HUES48 (cell line): Measurements from ENCODE around the gene DYSF.

Experiments
- H3K27ac ChIP-seq: one replicate; pipeline ENCODE4 v1.7.0; 2013; ENCODE audit warnings: low read depth, low read length, inconsistent platforms
- H3K27me3 ChIP-seq: 2 replicates; pipeline ENCODE4 v1.6.1; 2013; ENCODE audit warnings: mild to moderate bottlenecking, low read length; ENCODE audit not compliant: control insufficient read depth, insufficient read depth
- H3K36me3 ChIP-seq: 2 replicates; pipeline ENCODE4 v1.6.1; 2013; ENCODE audit warnings: low read length; ENCODE audit not compliant: control insufficient read depth, insufficient read depth
- H3K4me1 ChIP-seq: 2 replicates; pipeline ENCODE4 v1.6.1; 2013; ENCODE audit warnings: mild to moderate bottlenecking, low read length; ENCODE audit not compliant: control insufficient read depth, insufficient read depth
- H3K4me3 ChIP-seq: 2 replicates; pipeline ENCODE4 v1.5.1; 2013; ENCODE audit warnings: mild to moderate bottlenecking, low read depth, low read length
- H3K9ac ChIP-seq: 2 replicates; pipeline ENCODE4 v1.6.1; 2013; ENCODE audit warnings: mild to moderate bottlenecking, low read depth, low read length, moderate library complexity
- H3K9me3 ChIP-seq: 2 replicates; pipeline ENCODE4 v1.6.1; 2013; ENCODE audit warnings: low read length; ENCODE audit not compliant: control insufficient read depth, insufficient read depth

The DYSF gene

DNA sequence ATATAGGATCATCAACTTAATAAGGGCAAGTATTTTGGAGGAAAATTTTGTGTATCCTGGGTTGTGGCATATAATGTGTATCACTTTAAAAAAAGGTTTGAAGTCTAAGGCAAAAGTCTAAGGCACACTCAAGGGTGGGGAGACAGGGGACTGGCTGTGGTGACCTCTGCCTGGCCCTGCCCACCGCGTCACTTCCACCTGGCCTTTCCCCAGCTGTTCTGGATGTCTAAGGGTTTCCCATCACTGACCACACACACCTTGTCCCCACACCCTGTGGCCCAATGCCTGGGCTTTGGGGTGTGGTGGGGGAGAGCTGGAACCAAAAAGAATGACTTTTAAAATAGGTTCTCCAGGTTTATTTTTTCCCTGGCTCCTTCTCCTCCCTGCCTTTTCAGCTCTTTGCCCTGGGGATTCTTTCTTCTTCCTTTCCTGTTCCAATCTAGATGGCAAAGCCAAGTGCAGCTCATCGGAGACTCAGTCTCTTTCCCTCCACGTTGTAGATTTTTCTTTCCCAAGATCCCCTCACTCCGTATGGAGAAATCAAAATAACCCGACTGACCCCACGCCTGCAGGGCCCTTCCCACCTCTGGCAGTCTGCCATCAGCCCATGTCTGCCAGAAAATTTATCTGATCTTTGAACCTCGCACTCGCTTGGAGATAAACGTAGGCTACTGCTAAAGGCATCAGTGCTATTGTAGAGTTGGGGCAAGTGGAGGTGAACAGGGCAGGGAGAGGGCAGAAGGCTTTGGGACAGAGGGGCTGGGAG is 257.2 kb downstream of the DYSF start:
- Histone ChIP-seq H3K4me1 (no peaks in the 10 kb centered on the region), H3K36me3 (no peaks in the 10 kb centered on the region), H3K4me3 (no peak overlapping the region), H3K9ac (no peak overlapping the region), H3K27me3 (no peaks in the 10 kb centered on the region), H3K27ac (no peak overlapping the region), H3K9me3 (no peaks in the 10 kb centered on the region)

DNA sequence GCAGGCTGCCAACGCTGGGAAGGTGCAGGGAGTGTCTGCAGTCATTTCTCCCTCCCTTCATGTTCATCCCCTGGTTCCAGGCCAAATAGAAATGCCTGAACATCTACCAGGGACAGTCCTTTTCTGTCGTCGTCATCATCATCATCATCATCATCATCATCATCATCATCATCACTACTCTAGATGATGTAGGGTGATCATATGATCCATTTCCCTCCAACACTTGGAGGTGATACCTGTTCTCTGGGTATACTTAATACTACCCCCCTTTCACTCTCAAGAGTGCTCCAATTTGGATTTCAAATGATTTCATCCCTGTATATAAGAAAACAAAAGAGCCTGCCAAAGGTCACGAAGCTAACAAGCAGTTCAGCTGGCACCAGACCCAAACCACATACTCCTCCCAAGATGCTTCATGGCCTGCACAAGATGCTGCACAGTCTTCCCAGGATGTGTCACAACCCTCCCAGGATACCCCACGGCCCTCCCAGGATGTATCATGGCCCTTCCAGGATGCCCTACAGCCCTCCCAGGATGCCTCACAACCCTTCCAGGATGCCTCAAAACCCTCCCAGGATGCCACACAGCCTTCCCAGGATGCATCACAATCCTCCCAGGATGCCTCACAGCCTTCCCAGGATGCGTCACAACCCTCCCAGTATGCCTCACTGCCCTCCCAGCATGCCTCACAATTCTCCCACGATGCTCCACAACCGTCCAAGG is 257.9 kb downstream of the DYSF start:
- Histone ChIP-seq H3K4me1 (no peaks in the 10 kb centered on the region), H3K9me3 (no peaks in the 10 kb centered on the region), H3K4me3 (no peak overlapping the region), H3K36me3 (no peaks in the 10 kb centered on the region), H3K27ac (no peak overlapping the region), H3K27me3 (no peaks in the 10 kb centered on the region), H3K9ac (no peak overlapping the region)

DNA sequence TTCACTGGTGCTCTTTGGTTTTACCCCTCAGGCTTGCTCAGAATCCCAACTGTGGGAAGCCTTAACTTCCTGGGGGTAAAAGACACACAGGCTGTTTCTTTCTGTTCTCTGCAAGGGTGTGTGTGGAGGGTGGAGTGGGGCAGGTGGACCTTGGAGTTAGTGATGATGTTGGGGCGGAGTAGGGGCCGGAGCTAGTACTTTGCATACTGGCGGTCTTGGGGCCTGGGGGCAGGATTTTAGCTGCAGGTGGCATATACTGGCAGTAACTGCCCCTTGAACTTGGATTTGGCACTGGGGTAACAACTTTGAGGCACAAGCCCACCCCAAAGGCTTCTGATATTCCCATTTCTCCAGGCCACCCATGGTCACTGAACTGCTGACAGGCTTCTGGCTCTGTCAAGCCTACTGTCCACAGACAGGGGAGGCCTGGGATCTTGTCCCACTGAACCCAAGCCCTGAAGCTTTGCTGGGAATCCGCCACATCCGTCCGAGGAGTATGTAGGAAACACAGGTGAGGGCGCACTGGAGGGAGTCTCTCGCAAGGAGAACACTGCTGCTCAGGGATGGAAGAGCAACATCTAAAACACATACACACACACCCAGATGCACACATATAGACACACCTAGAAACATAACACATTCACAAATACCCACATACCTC is 258.9 kb downstream of the DYSF start:
- no peaks in the 10 kb centered on the region for H3K36me3 ChIP-seq
- H3K27ac ChIP-seq, result no peak overlapping the region
- H3K27me3 ChIP-seq, result no peaks in the 10 kb centered on the region
- no peaks in the 10 kb centered on the region for H3K9me3 ChIP-seq
- no peak overlapping the region for H3K4me3 ChIP-seq
- H3K4me1 ChIP-seq, result no peaks in the 10 kb centered on the region
- no peak overlapping the region for H3K9ac ChIP-seq

DNA sequence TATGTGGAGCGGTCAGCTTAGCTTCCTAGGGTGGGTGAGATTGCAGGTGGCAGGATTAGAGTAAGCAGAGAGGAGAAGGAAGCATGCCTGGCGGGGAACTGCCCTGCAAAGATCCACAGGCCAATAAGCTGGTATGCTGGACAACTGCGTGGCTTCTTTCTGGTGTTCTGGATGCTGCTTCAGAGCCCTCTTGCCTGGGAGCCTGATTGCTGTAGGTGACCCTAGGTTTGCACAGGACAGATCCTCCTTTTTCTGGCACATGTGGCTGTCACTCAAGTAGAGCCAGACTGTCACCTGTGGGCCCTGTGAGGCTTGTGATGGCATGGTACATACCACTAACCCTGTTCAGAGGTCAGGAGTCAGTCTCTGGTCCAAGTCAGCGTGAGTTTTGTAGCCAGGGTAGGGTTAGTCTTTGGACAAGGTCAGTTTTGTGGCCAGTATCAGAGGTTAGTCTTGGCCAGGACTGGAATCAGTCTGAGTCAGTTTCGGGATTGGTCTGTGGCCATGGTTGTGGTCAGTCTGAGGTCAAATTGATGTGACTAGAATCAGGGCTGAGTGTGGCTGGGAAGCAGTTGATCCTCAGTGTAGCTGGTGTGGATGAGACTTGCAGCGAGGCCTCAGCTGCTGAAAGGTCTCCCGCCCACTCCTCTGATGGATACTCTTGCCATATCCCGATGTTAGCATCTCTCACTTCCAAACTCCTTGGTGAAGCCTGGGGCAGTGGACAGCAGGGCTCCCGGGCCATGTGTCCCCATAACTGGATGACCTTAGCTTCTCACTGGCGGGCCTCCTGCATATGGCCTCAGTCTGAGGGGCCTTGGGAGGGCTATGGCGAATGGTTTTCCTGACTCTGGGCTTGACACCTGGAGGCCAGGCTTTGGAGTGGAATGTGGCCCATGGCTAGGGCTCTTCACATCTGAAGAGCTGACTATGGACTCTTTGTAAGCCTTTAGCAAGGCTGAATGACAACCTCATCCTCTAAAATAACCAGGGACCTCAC is 260.5 kb downstream of the DYSF start:
- H3K27ac ChIP-seq, result no peak overlapping the region
- no peaks in the 10 kb centered on the region for H3K4me1 ChIP-seq
- no peaks in the 10 kb centered on the region for H3K27me3 ChIP-seq
- H3K36me3 ChIP-seq, result no peaks in the 10 kb centered on the region
- H3K9ac ChIP-seq, result no peak overlapping the region
- no peak overlapping the region for H3K4me3 ChIP-seq
- H3K9me3 ChIP-seq, result no peaks in the 10 kb centered on the region

DNA sequence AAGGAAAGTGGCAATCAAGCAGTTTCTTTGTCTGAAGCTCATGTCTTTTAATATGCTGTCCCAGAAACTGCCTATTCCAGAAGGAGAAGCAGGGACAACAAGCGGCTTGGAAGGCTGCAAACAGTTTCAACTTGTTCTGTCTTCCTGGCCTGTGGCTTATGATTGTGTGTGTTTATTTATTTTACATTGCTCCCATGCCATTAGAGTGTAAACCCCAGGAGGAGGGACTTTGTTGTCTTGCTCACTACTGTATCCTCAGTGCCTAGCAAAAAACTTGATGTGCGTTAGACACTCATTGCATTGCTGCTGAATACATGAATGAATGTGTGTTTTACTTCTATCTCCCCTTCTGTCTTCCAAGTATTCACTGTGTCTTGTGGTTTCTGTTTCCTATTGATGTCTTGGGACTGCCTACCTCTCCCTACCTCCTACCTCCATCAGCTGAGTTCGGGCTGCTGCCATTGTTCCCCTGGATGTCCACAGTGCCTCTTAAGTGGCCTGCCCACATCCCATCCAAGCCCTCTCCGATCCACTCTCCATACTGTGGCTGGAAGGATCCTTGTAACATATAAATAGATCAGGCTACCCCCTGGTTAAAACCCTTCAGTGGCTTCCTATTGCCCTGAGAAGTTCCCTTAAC is 261.4 kb downstream of the DYSF start:
- H3K9ac ChIP-seq, result no peak overlapping the region
- H3K36me3 ChIP-seq, result no peaks in the 10 kb centered on the region
- H3K4me3 ChIP-seq, result no peak overlapping the region
- H3K27ac ChIP-seq, result no peak overlapping the region
- no peaks in the 10 kb centered on the region for H3K27me3 ChIP-seq
- no peaks in the 10 kb centered on the region for H3K9me3 ChIP-seq
- no peaks in the 10 kb centered on the region for H3K4me1 ChIP-seq

DNA sequence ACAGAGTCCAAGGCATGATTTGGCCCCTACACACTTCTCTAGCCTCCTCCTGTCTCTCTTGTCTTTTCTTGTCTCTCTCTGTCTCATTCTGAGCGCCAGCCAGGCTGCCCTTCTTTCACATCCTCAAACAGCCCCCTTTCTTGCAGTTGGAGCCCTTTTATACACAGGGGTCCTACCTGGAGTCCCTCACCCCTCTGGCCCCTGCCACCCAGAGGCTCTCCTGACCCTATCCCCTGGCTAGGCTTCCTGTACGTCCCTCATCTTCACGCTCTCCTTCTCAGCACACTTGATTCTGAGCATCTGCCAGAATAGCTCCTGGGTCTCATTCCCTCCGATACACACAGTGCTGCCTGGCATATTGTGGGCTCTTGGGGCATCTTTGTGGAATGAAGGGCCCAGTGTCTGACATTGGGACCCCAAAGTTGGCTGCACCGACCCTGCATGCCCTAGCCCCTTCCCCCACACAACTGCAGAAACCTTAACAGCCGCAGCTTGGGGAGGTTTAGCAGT is 261.9 kb downstream of the DYSF start:
- H3K4me3 ChIP-seq, result no peak overlapping the region
- no peaks in the 10 kb centered on the region for H3K4me1 ChIP-seq
- no peak overlapping the region for H3K27ac ChIP-seq
- H3K9me3 ChIP-seq, result no peaks in the 10 kb centered on the region
- no peaks in the 10 kb centered on the region for H3K27me3 ChIP-seq
- H3K9ac ChIP-seq, result no peak overlapping the region
- no peaks in the 10 kb centered on the region for H3K36me3 ChIP-seq

DNA sequence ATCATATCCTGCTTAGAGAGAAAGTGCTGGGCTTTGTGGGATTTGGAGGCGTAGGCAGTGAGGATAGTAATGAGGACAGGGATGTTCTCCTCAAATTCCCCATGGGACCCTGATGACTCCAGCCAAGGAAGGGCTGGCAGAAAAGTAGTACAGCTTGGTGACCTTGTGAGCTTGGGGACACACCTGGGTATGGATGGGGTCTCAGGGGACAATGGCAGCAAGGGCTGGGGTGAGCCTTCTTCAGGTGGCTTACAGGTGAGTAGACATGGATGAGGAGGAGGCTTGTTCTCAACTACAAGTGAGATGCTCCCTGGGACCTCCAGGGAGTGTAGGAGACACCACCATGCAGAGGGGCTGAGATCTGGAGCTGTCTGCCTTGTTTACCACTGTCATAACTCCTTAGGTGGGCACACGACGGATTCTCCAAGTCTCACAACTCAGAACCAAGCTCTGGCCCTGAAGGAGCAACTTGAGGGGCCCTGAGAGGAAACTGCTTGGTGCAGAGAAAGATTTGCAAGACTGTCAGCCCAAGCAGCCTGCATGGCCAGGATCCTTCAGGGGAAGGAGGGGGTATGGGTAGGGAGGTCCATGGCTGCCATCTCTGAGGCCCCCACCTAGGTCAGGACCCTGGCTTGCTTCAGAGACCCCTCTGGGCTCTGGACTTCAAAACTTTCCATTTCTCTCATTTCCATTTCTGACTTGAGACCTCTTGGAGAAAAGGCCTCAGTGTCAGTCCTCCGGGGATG is 262.8 kb downstream of the DYSF start:
- H3K27ac ChIP-seq, result no peak overlapping the region
- H3K4me1 ChIP-seq, result no peaks in the 10 kb centered on the region
- H3K27me3 ChIP-seq, result no peaks in the 10 kb centered on the region
- H3K4me3 ChIP-seq, result no peak overlapping the region
- no peaks in the 10 kb centered on the region for H3K9me3 ChIP-seq
- no peaks in the 10 kb centered on the region for H3K36me3 ChIP-seq
- H3K9ac ChIP-seq, result no peak overlapping the region

DNA sequence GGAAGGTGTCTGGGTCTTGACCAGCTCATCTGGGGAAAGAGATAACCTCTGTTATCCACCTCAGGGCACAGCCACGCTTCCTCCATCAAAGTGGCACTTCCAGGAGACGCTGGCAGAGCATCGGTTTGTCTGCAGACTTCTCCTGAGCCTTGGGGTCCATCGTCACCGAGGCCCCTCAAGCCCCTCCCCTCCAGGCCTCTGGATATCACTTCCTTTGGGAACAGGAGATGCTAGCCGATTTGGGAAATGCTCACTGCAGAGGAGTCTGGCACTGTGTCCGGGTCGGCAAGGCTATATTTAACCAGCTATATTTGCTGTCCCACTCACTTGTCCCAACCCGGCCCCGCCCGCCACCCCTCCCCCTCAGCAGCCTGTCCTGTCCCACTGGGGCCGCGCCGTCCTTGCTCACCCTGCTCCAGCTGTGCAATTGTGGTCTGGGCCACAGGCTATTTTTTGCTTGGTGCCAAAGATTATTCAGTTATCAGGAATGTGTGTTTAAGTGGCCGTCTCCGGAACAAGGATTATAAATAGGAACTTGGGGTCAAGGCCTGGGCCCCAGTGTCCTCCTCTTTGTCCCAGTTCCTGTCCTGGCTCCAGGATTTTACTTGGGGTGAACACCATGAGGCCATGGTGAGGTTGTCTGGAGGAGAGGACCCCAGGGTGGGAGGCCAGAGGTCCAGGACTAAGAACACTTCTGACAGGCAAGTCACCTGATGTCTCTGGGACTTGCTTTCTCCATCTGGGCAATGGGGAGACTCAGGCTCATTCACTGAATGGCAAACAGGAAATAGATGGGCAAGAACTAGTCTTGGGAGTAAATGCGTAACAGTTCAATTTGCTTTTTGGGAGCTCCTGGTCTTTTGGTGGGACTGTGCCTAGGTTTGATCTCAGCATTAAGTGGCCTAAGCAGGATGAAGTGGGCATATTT is 263.6 kb downstream of the DYSF start:
- Histone ChIP-seq H3K9ac (no peak overlapping the region), H3K4me1 (no peaks in the 10 kb centered on the region), H3K36me3 (no peaks in the 10 kb centered on the region), H3K27me3 (no peaks in the 10 kb centered on the region), H3K27ac (no peak overlapping the region), H3K9me3 (no peaks in the 10 kb centered on the region), H3K4me3 (no peak overlapping the region)

DNA sequence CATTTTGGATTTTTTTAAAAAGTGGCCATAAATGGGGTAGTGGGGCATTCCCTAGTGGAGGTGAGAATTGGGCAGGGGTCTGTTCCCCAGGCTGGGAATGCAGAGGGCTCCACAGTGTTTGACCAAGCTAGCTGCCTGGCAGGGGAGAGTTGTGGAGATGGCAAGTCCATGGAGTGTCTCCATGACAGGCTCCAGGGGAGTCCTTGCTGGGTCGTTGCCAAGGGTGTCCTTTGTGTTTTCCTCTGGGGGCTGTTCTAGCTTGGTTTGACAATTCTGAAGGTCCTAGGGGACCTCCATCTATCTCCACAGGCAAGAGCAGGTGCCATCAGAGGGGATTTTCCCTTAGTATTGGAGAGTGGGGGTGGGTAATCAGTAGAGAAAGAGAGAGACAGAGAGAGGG is 265.3 kb downstream of the DYSF start:
- Histone ChIP-seq H3K9ac (no peak overlapping the region), H3K9me3 (no peaks in the 10 kb centered on the region)

More for the DNA sequence above, 265.3 kb downstream of the DYSF start:
- Histone ChIP-seq H3K27ac (no peak overlapping the region), H3K36me3 (no peaks in the 10 kb centered on the region), H3K4me3 (no peak overlapping the region), H3K27me3 (no peaks in the 10 kb centered on the region), H3K4me1 (no peaks in the 10 kb centered on the region)
